ENCODE results near the gene SCRT2. TPM values are rescaled to one million over a fixed set of nuclear protein-coding genes. Genes with fewer than 3 reads are reported as not detected.

Gene SCRT2
- total RNA-seq, 1 donor from 2014 or later = not detected

- FAIRE-seq = peak; percentile 23
- no peak for TF ChIP-seq CTCF (IDR thresholded peaks at IDR 0.05; ENCODE audit: insufficient read depth, low read length, severe bottlenecking)
- Histone ChIP-seq H3K27me3 (ENCODE audit: control insufficient read depth, insufficient read depth, low read length) (peaks cover 12% of the 10 kb centered on the region), H3K4me3 (ENCODE audit: low read depth, low read length) (no peak overlapping the region), H3K36me3 (ENCODE audit: control insufficient read depth, insufficient read depth, low read length) (no peaks in the 10 kb centered on the region)
- no peak for DNase-seq (ENCODE audit: low read depth)
These were observed 16.8 kb downstream of the SCRT2 start for GRCh38 chr20:658731-659291.

- DNase-seq (ENCODE audit: low read depth) (no peak), FAIRE-seq (no peak)
- no peak for TF ChIP-seq CTCF (IDR thresholded peaks at IDR 0.05; ENCODE audit: insufficient read depth, low read length, severe bottlenecking)
- Histone ChIP-seq H3K4me3 (ENCODE audit: low read depth, low read length) (no peak overlapping the region), H3K27me3 (ENCODE audit: control insufficient read depth, insufficient read depth, low read length) (peaks cover 8% of the 10 kb centered on the region), H3K36me3 (ENCODE audit: control insufficient read depth, insufficient read depth, low read length) (no peaks in the 10 kb centered on the region)
These were observed 17.4 kb downstream of the SCRT2 start for GRCh38 chr20:658202-658601.

GRCh38 chr20:655726-656624 is 19.6 kb downstream of the SCRT2 start:
- no peak overlapping the region for H3K4me3 ChIP-seq (ENCODE audit: low read depth, low read length)
- peaks cover 4% of the 10 kb centered on the region for H3K36me3 ChIP-seq (ENCODE audit: control insufficient read depth, insufficient read depth, low read length)
- DNase-seq (ENCODE audit: low read depth) = no peak
- TF ChIP-seq CTCF (IDR thresholded peaks at IDR 0.05; ENCODE audit: insufficient read depth, low read length, severe bottlenecking) = no peak
- H3K27me3 ChIP-seq (ENCODE audit: control insufficient read depth, insufficient read depth, low read length) = peaks cover 2% of the 10 kb centered on the region
- FAIRE-seq = no peak

GRCh38 chr20:654417-654750 is 21.2 kb downstream of the SCRT2 start:
- DNase-seq (ENCODE audit: low read depth) (no peak), FAIRE-seq (no peak)
- TF ChIP-seq CTCF (IDR thresholded peaks at IDR 0.05; ENCODE audit: insufficient read depth, low read length, severe bottlenecking) = no peak
- H3K27me3 ChIP-seq (ENCODE audit: control insufficient read depth, insufficient read depth, low read length) = no peaks in the 10 kb centered on the region
- peaks cover 17% of the 10 kb centered on the region for H3K36me3 ChIP-seq (ENCODE audit: control insufficient read depth, insufficient read depth, low read length)
- H3K4me3 ChIP-seq (ENCODE audit: low read depth, low read length) = no peak overlapping the region

GRCh38 chr20:653590-654416 is 21.8 kb downstream of the SCRT2 start:
- DNase-seq (ENCODE audit: low read depth) (no peak), FAIRE-seq (no peak)
- Histone ChIP-seq H3K4me3 (ENCODE audit: low read depth, low read length) (peak overlapping the region; percentile 88), H3K27me3 (ENCODE audit: control insufficient read depth, insufficient read depth, low read length) (no peaks in the 10 kb centered on the region), H3K36me3 (ENCODE audit: control insufficient read depth, insufficient read depth, low read length) (peaks cover 19% of the 10 kb centered on the region)
- no peak for TF ChIP-seq CTCF (IDR thresholded peaks at IDR 0.05; ENCODE audit: insufficient read depth, low read length, severe bottlenecking)
